ENCODE results near the gene PSMA7. TPM values are rescaled to one million over a fixed set of nuclear protein-coding genes. Genes with fewer than 3 reads are reported as not detected.
"Not testable (repeated sequence)": the region's sequence is repeated elsewhere in the genome, so short reads cannot be mapped to it uniquely, and the experiment has no call there.

PSMA7 gene
- total RNA-seq, 4 donors from 2014 or later, result 154 to 241 (median 234) TPM

- no peak for DNase-seq
- no peak for TF ChIP-seq CTCF (IDR thresholded peaks at IDR 0.05)
- TF ChIP-seq POLR2AphosphoS5 (IDR thresholded peaks at IDR 0.05), result no peak
- no peak for TF ChIP-seq POLR2A (IDR thresholded peaks at IDR 0.05)
- no peak for TF ChIP-seq EP300 (IDR thresholded peaks at IDR 0.05; ENCODE audit: low read depth)
- peaks cover 5 to 10% of the 10 kb centered on the region in 2 donors for H3K9me3 ChIP-seq
- intact Hi-C loops (cut with DNase I; ENCODE audit: low total_unique reads), result no loop called here
- H3K36me3 ChIP-seq, result no peaks in the 10 kb centered on the region
- peaks cover 0 to 13% (median 10%) of the 10 kb centered on the region in 4 donors for H3K4me1 ChIP-seq
- no peak overlapping the region for H3K4me3 ChIP-seq
- in situ Hi-C loops (cut with MboI; ENCODE audit: low pct_ligation_motif_present in 1 of 4, low pct_unique_long_range_greater_than_20kb in 1 of 4, low sequenced_read_pairs in 3 of 4), result no loop called here
- WGBS, 2 donors (ENCODE audit: low coverage in 1 of 2), result 79% methylated on average over 9 of the region's 9 CpGs; no CpG with 5 or more reads in 1 of the 2 donors
- H3K27me3 ChIP-seq, result peaks cover 5% of the 10 kb centered on the region
- H3K27ac ChIP-seq, result no peak overlapping the region
Observed at GRCh38 chr20:62117362-62117646, 25.9 kb downstream of the PSMA7 start.

GRCh38 chr20:62116558-62117361, 26.4 kb downstream of the PSMA7 start:
- peaks cover 5% of the 10 kb centered on the region for H3K27me3 ChIP-seq
- H3K27ac ChIP-seq, result no peak overlapping the region
- H3K4me3 ChIP-seq, result no peak overlapping the region
- in situ Hi-C loops (cut with MboI; ENCODE audit: low pct_ligation_motif_present in 1 of 4, low pct_unique_long_range_greater_than_20kb in 1 of 4, low sequenced_read_pairs in 3 of 4) (no loop called here), intact Hi-C loops (cut with DNase I; ENCODE audit: low total_unique reads) (no loop called here)
- H3K36me3 ChIP-seq, result no peaks in the 10 kb centered on the region
- TF ChIP-seq CTCF (IDR thresholded peaks at IDR 0.05), result no peak
- no peak for TF ChIP-seq POLR2AphosphoS5 (IDR thresholded peaks at IDR 0.05)
- no peak for TF ChIP-seq EP300 (IDR thresholded peaks at IDR 0.05; ENCODE audit: low read depth)
- TF ChIP-seq POLR2A (IDR thresholded peaks at IDR 0.05), result no peak
- H3K9me3 ChIP-seq, result peaks cover 10 to 14% of the 10 kb centered on the region in 2 donors
- DNase-seq, result no peak
- 86% methylated on average over 38 of the region's 38 CpGs; no CpG with 5 or more reads in 1 of the 2 donors for WGBS, 2 donors (ENCODE audit: low coverage in 1 of 2)
- H3K4me1 ChIP-seq, result peaks cover 0 to 13% (median 10%) of the 10 kb centered on the region in 4 donors

- H3K27ac ChIP-seq; in situ Hi-C loops (cut with MboI; ENCODE audit: low pct_ligation_motif_present in 1 of 4, low pct_unique_long_range_greater_than_20kb in 1 of 4, low sequenced_read_pairs in 3 of 4); intact Hi-C loops (cut with DNase I; ENCODE audit: low total_unique reads); H3K27me3 ChIP-seq; H3K36me3 ChIP-seq; H3K4me3 ChIP-seq; DNase-seq; H3K4me1 ChIP-seq: not testable (repeated sequence)
- WGBS, 2 donors (ENCODE audit: low coverage in 1 of 2), result 40 to 87% methylated on average over 1 to 7 of the region's 7 CpGs
- H3K9me3 ChIP-seq, result peaks cover 17 to 21% of the 10 kb centered on the region in 2 donors
Observed at GRCh38 chr20:62115800-62116407, 27.3 kb downstream of the PSMA7 start.

- TF ChIP-seq EP300 (IDR thresholded peaks at IDR 0.05; ENCODE audit: low read depth), result no peak
- TF ChIP-seq CTCF (IDR thresholded peaks at IDR 0.05), result no peak
- no peak for TF ChIP-seq POLR2A (IDR thresholded peaks at IDR 0.05)
- no peak for TF ChIP-seq POLR2AphosphoS5 (IDR thresholded peaks at IDR 0.05)
- Histone ChIP-seq H3K4me3 (no peak overlapping the region), H3K27me3 (peaks cover 5% of the 10 kb centered on the region), H3K9me3 (peaks cover 22 to 27% of the 10 kb centered on the region in 2 donors), H3K4me1 (no peaks in the 10 kb centered on the region), H3K27ac (no peak overlapping the region), H3K36me3 (no peaks in the 10 kb centered on the region)
- no peak for DNase-seq
- in situ Hi-C loops (cut with MboI; ENCODE audit: low pct_ligation_motif_present in 1 of 4, low pct_unique_long_range_greater_than_20kb in 1 of 4, low sequenced_read_pairs in 3 of 4), result no loop called here
- intact Hi-C loops (cut with DNase I; ENCODE audit: low total_unique reads), result no loop called here
- 51% methylated on average over 8 of the region's 8 CpGs; no CpG with 5 or more reads in 1 of the 2 donors for WGBS, 2 donors (ENCODE audit: low coverage in 1 of 2)
Observed at GRCh38 chr20:62114894-62115293, 28.3 kb downstream of the PSMA7 start.

Measured in transverse colon (tissue), 4 donors.